Liver (tissue), 9 donors: Measurements from ENCODE around the gene RALGAPA2. TPM values are rescaled to one million over a fixed set of nuclear protein-coding genes. Genes with fewer than 3 reads are reported as not detected.

Experiments
- DNase-seq: peaks from one replicate; pipeline ENCODE4 v3.0.0-alpha.2; 2017; ENCODE audit warnings: low spot score
- H3K27ac ChIP-seq, 2 donors: one replicate each; pipeline ENCODE4 v1.7.0; 2013; ENCODE audit warnings: inconsistent platforms in 2 of 2, low read length in 2 of 2, control low read depth in 1 of 2, low read depth in 1 of 2, mild to moderate bottlenecking in 1 of 2
- H3K27me3 ChIP-seq, 4 donors: one replicate each; pipeline versions ENCODE4 v1.6.1 to v1.7.0; 2013; ENCODE audit warnings: low read length in 3 of 4, inconsistent platforms in 1 of 4, mild to moderate bottlenecking in 1 of 4, moderate library complexity in 1 of 4; ENCODE audit not compliant: control insufficient read depth in 4 of 4, insufficient read depth in 4 of 4
- H3K36me3 ChIP-seq, 4 donors: one replicate each; pipeline versions ENCODE4 v1.6.1 to v1.7.0; 2013; ENCODE audit warnings: low read length in 3 of 4, mild to moderate bottlenecking in 3 of 4, low read depth in 1 of 4, moderate library complexity in 1 of 4; ENCODE audit not compliant: control insufficient read depth in 4 of 4, insufficient read depth in 3 of 4
- H3K4me1 ChIP-seq, 4 donors: one replicate each; pipeline versions ENCODE4 v1.6.1 to v1.7.0; 2013; ENCODE audit warnings: low read length in 3 of 4, mild to moderate bottlenecking in 3 of 4, moderate library complexity in 1 of 4; ENCODE audit not compliant: control insufficient read depth in 4 of 4, insufficient read depth in 4 of 4
- H3K4me3 ChIP-seq, 3 donors: one replicate each; pipeline versions ENCODE4 v1.6.1 to v1.7.0; 2013; ENCODE audit warnings: low read length in 3 of 3, control low read depth in 1 of 3, low read depth in 1 of 3, mild to moderate bottlenecking in 1 of 3
- H3K9ac ChIP-seq, 2 donors: one replicate each; pipeline ENCODE4 v1.7.0; 2013; ENCODE audit warnings: low read length in 2 of 2, mild to moderate bottlenecking in 2 of 2, moderate library complexity in 2 of 2, control low read depth in 1 of 2, low read depth in 1 of 2
- H3K9me3 ChIP-seq, 4 donors: one replicate each; pipeline versions ENCODE4 v1.6.1 to v1.7.0; 2013; ENCODE audit warnings: low read length in 3 of 4; ENCODE audit not compliant: control insufficient read depth in 4 of 4
- CTCF ChIP-seq: fragments of 150-350 bp; IDR thresholded peaks from 2 replicates; pipeline ENCODE4 v1.5.1; 2017; ENCODE audit warnings: improper control_type of control experiment, low read depth, low read length; ENCODE audit not compliant: missing input control
- EGR1 ChIP-seq, 2 donors: IDR thresholded peaks; 2 replicates each; pipeline ENCODE4 v1.6.1; 2016 to 2018; ENCODE audit warnings: antibody characterized with exemption in 2 of 2, low read depth in 2 of 2
- FOXA1 ChIP-seq: IDR thresholded peaks from 2 replicates; pipeline ENCODE4 v1.6.1; 2016; ENCODE audit warnings: antibody characterized with exemption
- FOXA2 ChIP-seq: IDR thresholded peaks from 2 replicates; pipeline ENCODE4 v1.6.1; 2016; ENCODE audit warnings: antibody characterized with exemption
- GABPA ChIP-seq, 2 donors: IDR thresholded peaks in 1 of 2; conservative IDR thresholded peaks in 1 of 2; 2 replicates each; pipeline ENCODE4 v1.6.1; 2016; ENCODE audit warnings: antibody characterized with exemption in 2 of 2, mild to moderate bottlenecking in 1 of 2, moderate library complexity in 1 of 2
- HNF4A ChIP-seq, 2 donors: conservative IDR thresholded peaks; 2 replicates each; pipeline ENCODE4 v1.6.1; 2016; ENCODE audit warnings: antibody characterized with exemption in 2 of 2, mild to moderate bottlenecking in 2 of 2
- JUND ChIP-seq, 2 donors: IDR thresholded peaks; 2 replicates each; pipeline ENCODE4 v1.6.1; 2016; ENCODE audit warnings: antibody characterized with exemption in 2 of 2
- NR2F2 ChIP-seq: IDR thresholded peaks from 2 replicates; pipeline ENCODE4 v1.6.1; 2016; ENCODE audit warnings: antibody characterized with exemption
- RAD21 ChIP-seq, 2 donors: IDR thresholded peaks; 2 replicates each; pipeline ENCODE4 v1.6.1; 2016; ENCODE audit warnings: antibody characterized with exemption in 2 of 2, mild to moderate bottlenecking in 2 of 2
- REST ChIP-seq: IDR thresholded peaks from 2 replicates; pipeline ENCODE4 v1.6.1; 2016; ENCODE audit warnings: antibody characterized with exemption, mild to moderate bottlenecking
- RXRA ChIP-seq, 2 donors: IDR thresholded peaks; 2 replicates each; pipeline ENCODE4 v1.6.1; 2017 to 2018; ENCODE audit warnings: antibody characterized with exemption in 2 of 2, mild to moderate bottlenecking in 1 of 2
- SP1 ChIP-seq: IDR thresholded peaks from 2 replicates; pipeline ENCODE4 v1.6.1; 2018; ENCODE audit warnings: antibody characterized with exemption, mild to moderate bottlenecking
- TAF1 ChIP-seq: conservative IDR thresholded peaks from 2 replicates; pipeline ENCODE4 v1.6.1; 2016; ENCODE audit warnings: antibody characterized with exemption, mild to moderate bottlenecking
- YY1 ChIP-seq: IDR thresholded peaks from 2 replicates; pipeline ENCODE4 v1.6.1; 2016; ENCODE audit warnings: antibody characterized with exemption, mild to moderate bottlenecking
- WGBS: extraction: QIAGEN DNeasy Blood & Tissue Kit; methylation state at CpG from one replicate; pipeline ENCODE4 v1.1.7; 2013; 5-methylcytosine and 5-hydroxymethylcytosine counted together
- polyA plus RNA-seq, 2 donors: library from polyadenylated mRNA; stranded (reverse) in 1 of 2; unstranded in 1 of 2; fragments of 200-250 nt in 1 of 2; fragments of >200 nt in 1 of 2; fragmentation: Nextera tagmentation in 1 of 2; extraction: Ambion mirVana in 1 of 2; gene quantifications; one replicate each; pipeline versions ENCODE4 v1.2.1 to v1.2.3, GENCODE V29; 2013 to 2015
- total RNA-seq, 2 donors: library from RNA; depleted of rRNA; stranded (reverse); fragments of >200 nt; gene quantifications; one replicate each; pipeline ENCODE4 v1.2.3, GENCODE V29; 2014
- TF ChIP-seq, protein P1 (sequence below): IDR thresholded peaks from 2 replicates; pipeline ENCODE4 v1.6.1; 2016; ENCODE audit warnings: antibody characterized with exemption
- TF ChIP-seq, protein P2 (sequence below): IDR thresholded peaks from 2 replicates; pipeline ENCODE4 v1.6.1; 2016; ENCODE audit warnings: antibody characterized with exemption
- TF ChIP-seq, protein P3 (sequence below): IDR thresholded peaks from 2 replicates; pipeline ENCODE4 v1.6.1; 2016; ENCODE audit warnings: antibody characterized with exemption
- donor health status: healthy.
- donor health status: healthy.
- donor health status: healthy.
- donor health status: healthy.
- donor health status: healthy.

Gene RALGAPA2
- total and polyA plus RNA-seq, 4 donors, result 14.8 to 89.9 (median 25.1) TPM

DNA sequence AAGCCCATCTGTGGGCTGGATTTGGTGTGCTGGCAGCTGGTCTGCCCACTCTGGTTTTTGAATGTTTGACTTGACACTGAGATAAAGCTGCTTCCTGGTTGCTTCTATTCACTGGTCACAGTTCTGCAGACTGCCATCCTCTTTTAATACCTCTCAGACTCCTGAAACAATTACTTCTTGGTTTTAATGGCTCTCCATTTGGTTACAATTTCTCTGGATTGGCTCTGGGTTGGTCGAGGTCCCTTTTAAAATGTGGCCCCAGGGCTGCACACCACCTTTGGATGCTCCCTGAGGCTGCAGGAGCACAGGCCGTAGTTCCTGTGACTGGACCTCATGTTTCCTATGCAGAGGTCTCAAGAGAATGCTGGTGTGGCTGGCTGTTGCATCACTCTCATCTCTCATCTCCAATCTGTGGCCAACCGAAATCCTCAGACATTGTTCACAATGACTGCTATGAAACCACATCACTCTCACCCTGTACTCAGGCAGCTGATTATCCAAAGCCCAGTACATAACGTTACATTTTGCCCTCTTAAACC, 246.0 kb downstream of the RALGAPA2 start:
- no peaks in the 10 kb centered on the region for H3K27me3 ChIP-seq
- H3K4me3 ChIP-seq, result no peak overlapping the region
- WGBS, result 82% methylated on average over 4 of the region's 4 CpGs
- H3K9me3 ChIP-seq, result no peaks in the 10 kb centered on the region
- no peak overlapping the region for H3K9ac ChIP-seq
- no peak overlapping the region for H3K27ac ChIP-seq
- H3K4me1 ChIP-seq, result peaks cover 0 to 4% (median 3%) of the 10 kb centered on the region in 4 donors
- no peak for DNase-seq
- TF ChIP-seq TAF1, result no peak
- no peak for TF ChIP-seq FOXA2
- TF ChIP-seq, protein P1, sequence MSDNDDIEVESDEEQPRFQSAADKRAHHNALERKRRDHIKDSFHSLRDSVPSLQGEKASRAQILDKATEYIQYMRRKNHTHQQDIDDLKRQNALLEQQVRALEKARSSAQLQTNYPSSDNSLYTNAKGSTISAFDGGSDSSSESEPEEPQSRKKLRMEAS, result no peak
- peaks cover 0 to 23% (median 8%) of the 10 kb centered on the region in 4 donors for H3K36me3 ChIP-seq

DNA sequence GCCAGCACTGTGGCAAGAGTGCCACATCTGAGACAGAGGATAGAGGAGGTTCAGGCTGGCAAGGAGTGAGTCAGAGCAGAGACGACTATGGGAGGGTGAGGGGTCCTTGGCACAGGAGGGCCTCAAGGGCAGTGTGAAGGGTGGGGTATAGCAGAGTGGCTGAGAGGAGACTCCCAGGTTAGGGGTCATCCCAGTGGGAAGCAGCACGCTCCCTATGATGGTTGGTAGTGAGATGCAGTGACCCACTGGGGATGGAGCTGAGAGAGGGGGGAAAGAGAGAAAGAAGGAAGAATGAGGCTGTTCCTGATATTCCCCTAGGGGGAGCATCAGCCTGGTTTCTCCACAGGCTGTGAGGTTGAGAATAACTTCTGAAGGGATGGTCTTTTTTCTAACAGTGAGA, 247.2 kb downstream of the RALGAPA2 start:
- Histone ChIP-seq H3K36me3 (peaks cover 0 to 26% (median 8%) of the 10 kb centered on the region in 4 donors), H3K9ac (no peak overlapping the region)
- 93% methylated on average over 2 of the region's 2 CpGs for WGBS

More for the DNA sequence above, 247.2 kb downstream of the RALGAPA2 start:
- Histone ChIP-seq H3K9me3 (no peaks in the 10 kb centered on the region), H3K27ac (no peak overlapping the region), H3K4me1 (peaks cover 0 to 4% (median 2%) of the 10 kb centered on the region in 4 donors), H3K4me3 (no peak overlapping the region), H3K27me3 (no peaks in the 10 kb centered on the region)
- no peak for DNase-seq
- TF ChIP-seq YY1 (no peak), EGR1 (IDR thresholded peaks at IDR 0.05; ENCODE audit: low read depth in 2 of 2) (no peak), FOXA2 (no peak), RXRA (IDR thresholded peaks at IDR 0.05) (no peak), JUND (IDR thresholded peaks at IDR 0.05) (no peak), FOXA1 (no peak), SP1 (no peak), RAD21 (IDR thresholded peaks at IDR 0.05) (peak; percentile 15 to 49), TAF1 (no peak), NR2F2 (no peak), HNF4A (conservative IDR thresholded peaks at IDR 0.05) (no peak), REST (no peak), CTCF (peak; percentile 15), GABPA (IDR thresholded peaks at IDR 0.05 in 1 of 2, conservative IDR thresholded peaks at IDR 0.05 in 1 of 2) (no peak)
- TF ChIP-seq, protein P2, sequence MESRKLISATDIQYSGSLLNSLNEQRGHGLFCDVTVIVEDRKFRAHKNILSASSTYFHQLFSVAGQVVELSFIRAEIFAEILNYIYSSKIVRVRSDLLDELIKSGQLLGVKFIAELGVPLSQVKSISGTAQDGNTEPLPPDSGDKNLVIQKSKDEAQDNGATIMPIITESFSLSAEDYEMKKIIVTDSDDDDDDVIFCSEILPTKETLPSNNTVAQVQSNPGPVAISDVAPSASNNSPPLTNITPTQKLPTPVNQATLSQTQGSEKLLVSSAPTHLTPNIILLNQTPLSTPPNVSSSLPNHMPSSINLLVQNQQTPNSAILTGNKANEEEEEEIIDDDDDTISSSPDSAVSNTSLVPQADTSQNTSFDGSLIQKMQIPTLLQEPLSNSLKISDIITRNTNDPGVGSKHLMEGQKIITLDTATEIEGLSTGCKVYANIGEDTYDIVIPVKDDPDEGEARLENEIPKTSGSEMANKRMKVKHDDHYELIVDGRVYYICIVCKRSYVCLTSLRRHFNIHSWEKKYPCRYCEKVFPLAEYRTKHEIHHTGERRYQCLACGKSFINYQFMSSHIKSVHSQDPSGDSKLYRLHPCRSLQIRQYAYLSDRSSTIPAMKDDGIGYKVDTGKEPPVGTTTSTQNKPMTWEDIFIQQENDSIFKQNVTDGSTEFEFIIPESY, result no peak
- TF ChIP-seq, protein P3, sequence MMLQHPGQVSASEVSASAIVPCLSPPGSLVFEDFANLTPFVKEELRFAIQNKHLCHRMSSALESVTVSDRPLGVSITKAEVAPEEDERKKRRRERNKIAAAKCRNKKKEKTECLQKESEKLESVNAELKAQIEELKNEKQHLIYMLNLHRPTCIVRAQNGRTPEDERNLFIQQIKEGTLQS, result no peak
- TF ChIP-seq, protein P1, result no peak
